IMR-90 (cell line): ENCODE results near the gene CRLF2. TPM values are rescaled to one million over a fixed set of nuclear protein-coding genes. Genes with fewer than 3 reads are reported as not detected.

Experiments used
- ATAC-seq: fragments of 200-7000 bp; cut with Tn5 transposase; 2 replicates; pipeline ENCODE4 v1.9.1; 2020; ENCODE audit warnings: low read depth, mild to moderate bottlenecking, moderate library complexity
- BruUV-seq: library from RNA; stranded (reverse); fragments of 400-500 nt; replicated peaks from 2 replicates; lab custom pipeline; 2021; lab: Mats Ljungman, UMichigan
- CTCF ChIA-PET: fragments of 300-600 bp; formaldehyde crosslinking; extraction: SDS; loops from one replicate; lab custom pipeline; 2021; ENCODE audit warnings: antibody characterized with exemption; lab: Yijun Ruan, JAX
- POLR2A ChIA-PET: fragments of 300-600 bp; sonication (Branson Sonifier 250); formaldehyde crosslinking; loops from one replicate; lab custom pipeline; 2022; ENCODE audit warnings: antibody characterized with exemption; ENCODE audit not compliant: unreplicated experiment; lab: Charles Lee
- DNase-seq: peaks from one replicate; pipeline ENCODE4 v3.0.0; 2013
- H2AFZ ChIP-seq: replicated peaks from 2 replicates; pipeline ENCODE3; 2013; ENCODE audit warnings: low read length, mild to moderate bottlenecking; ENCODE audit not compliant: poor library complexity
- H2AK5ac ChIP-seq: 2 replicates; pipeline ENCODE4 v1.6.1; 2013; ENCODE audit warnings: low read depth, low read length, inconsistent platforms
- H2AK9ac ChIP-seq: replicated peaks from 2 replicates; pipeline ENCODE3; 2013; ENCODE audit warnings: mild to moderate bottlenecking, low read depth, low read length, moderate library complexity; ENCODE audit not compliant: poor library complexity
- H2BK120ac ChIP-seq: 2 replicates; pipeline ENCODE4 v1.6.1; 2013; ENCODE audit warnings: low read depth, low read length, inconsistent platforms
- H2BK15ac ChIP-seq: 3 replicates; pipeline ENCODE4 v1.6.1; 2013; ENCODE audit warnings: low read depth, low read length, inconsistent platforms
- H2BK20ac ChIP-seq: 2 replicates; pipeline ENCODE4 v1.6.1; 2013; ENCODE audit warnings: low read depth, mild to moderate bottlenecking, inconsistent platforms, low read length, moderate library complexity
- H2BK5ac ChIP-seq: 2 replicates; pipeline ENCODE4 v1.6.1; 2013; ENCODE audit warnings: mild to moderate bottlenecking, low read depth, low read length, inconsistent platforms; ENCODE audit not compliant: poor library complexity, severe bottlenecking
- H3K14ac ChIP-seq: replicated peaks from 2 replicates; pipeline ENCODE4 v1.6.1; 2013; ENCODE audit warnings: low read depth, low read length, inconsistent platforms
- H3K18ac ChIP-seq: 2 replicates; pipeline ENCODE4 v1.6.1; 2013; ENCODE audit warnings: low read depth, low read length, control low read depth
- H3K23ac ChIP-seq: 2 replicates; pipeline ENCODE4 v1.6.1; 2013; ENCODE audit warnings: low read depth, low read length, inconsistent platforms
- H3K27ac ChIP-seq: 2 replicates; pipeline ENCODE4 v1.5.1; 2013; ENCODE audit warnings: mild to moderate bottlenecking, control low read depth, low read length; ENCODE audit not compliant: insufficient read depth
- H3K27me3 ChIP-seq: 2 replicates; pipeline ENCODE4 v1.6.1; 2013; ENCODE audit warnings: low read length; ENCODE audit not compliant: control insufficient read depth, insufficient read depth
- H3K36me3 ChIP-seq: 2 replicates; pipeline ENCODE4 v1.6.1; 2013; ENCODE audit warnings: low read length, mixed read lengths; ENCODE audit not compliant: control insufficient read depth, insufficient read depth
- H3K4ac ChIP-seq: 2 replicates; pipeline ENCODE4 v1.6.1; 2013; ENCODE audit warnings: low read depth, low read length, inconsistent platforms
- H3K4me1 ChIP-seq: 2 replicates; pipeline ENCODE4 v1.6.1; 2013; ENCODE audit warnings: low read length, mixed read lengths; ENCODE audit not compliant: control insufficient read depth, insufficient read depth
- H3K4me2 ChIP-seq: 2 replicates; pipeline ENCODE4 v1.6.1; 2013; ENCODE audit warnings: low read depth, mild to moderate bottlenecking, control low read depth, low read length, moderate library complexity
- H3K4me3 ChIP-seq: 2 replicates; pipeline ENCODE4 v1.5.1; 2013; ENCODE audit warnings: low read depth, mild to moderate bottlenecking, control low read depth, low read length, moderate library complexity; ENCODE audit not compliant: insufficient read depth
- H3K56ac ChIP-seq: 2 replicates; pipeline ENCODE4 v1.6.1; 2013; ENCODE audit warnings: low read length, inconsistent platforms; ENCODE audit not compliant: insufficient read depth; ENCODE audit errors: extremely low read depth
- H3K79me1 ChIP-seq, 2 experiments: 2 replicates each; pipeline ENCODE4 v1.6.1; 2013; ENCODE audit warnings: low read length in 2 of 2, inconsistent platforms in 1 of 2, low read depth in 1 of 2
- H3K9ac ChIP-seq: 2 replicates; pipeline ENCODE4 v1.6.1; 2013; ENCODE audit warnings: low read depth, low read length, control low read depth
- H3K9me1 ChIP-seq: 2 replicates; pipeline ENCODE4 v1.6.1; 2013; ENCODE audit warnings: low read length, inconsistent platforms; ENCODE audit not compliant: insufficient read depth
- H3K9me3 ChIP-seq: 2 replicates; pipeline ENCODE4 v1.6.1; 2013; ENCODE audit warnings: low read length; ENCODE audit not compliant: control insufficient read depth, insufficient read depth
- H4K20me1 ChIP-seq: 2 replicates; pipeline ENCODE4 v1.6.1; 2013; ENCODE audit warnings: low read length, inconsistent platforms; ENCODE audit not compliant: insufficient read depth
- H4K5ac ChIP-seq: 2 replicates; pipeline ENCODE4 v1.6.1; 2013; ENCODE audit warnings: mild to moderate bottlenecking, low read depth, low read length, control low read depth
- H4K8ac ChIP-seq, 2 experiments: 2 replicates each; pipeline ENCODE4 v1.6.1; 2013; ENCODE audit warnings: low read depth in 2 of 2, low read length in 2 of 2, control low read depth in 1 of 2, inconsistent platforms in 1 of 2
- H4K91ac ChIP-seq: 2 replicates; pipeline ENCODE4 v1.6.1; 2013; ENCODE audit warnings: low read depth, low read length, inconsistent platforms; ENCODE audit not compliant: insufficient read depth
- RFX5 ChIP-seq: IDR thresholded peaks from 2 replicates; pipeline ENCODE4 v1.8.0; 2012; ENCODE audit warnings: low read depth, mild to moderate bottlenecking, low read length, moderate library complexity
- WGBS, 2 experiments: methylation state at CpG; one replicate each; pipeline versions ENCODE4 v1.1.5 to v1.1.7; 2013; ENCODE audit warnings: missing lambda C conversion rate in 2 of 2; ENCODE audit not compliant: insufficient read length in 1 of 2; ENCODE audit errors: extremely low coverage in 2 of 2; 5-methylcytosine and 5-hydroxymethylcytosine counted together
- dilution Hi-C: fragments of 300-500 bp; cut with HindIII; formaldehyde crosslinking; loops from one replicate; pipeline ENCODE4 v1.14.3; 2018; ENCODE audit warnings: low sequenced_read_pairs; ENCODE audit not compliant: unreplicated experiment
- in situ Hi-C: fragments of 300-500 bp; cut with MboI; formaldehyde crosslinking; loops from 3 replicates; pipeline ENCODE4 v1.14.3; 2019; ENCODE audit warnings: low sequenced_read_pairs, inconsistent platforms, mixed read lengths
- intact Hi-C: fragments of 100-400 bp; cut with micrococcal nuclease; formaldehyde crosslinking; loops from 2 replicates; pipeline ENCODE4 v1.10.0; 2022
- polyA plus RNA-seq, 3 experiments: library from polyadenylated mRNA; depleted of rRNA; stranded (reverse); fragments of >200 nt; gene quantifications; 2 replicates each; pipeline ENCODE4 v1.2.3, GENCODE V29; 2012; ENCODE audit warnings: low replicate concordance in 1 of 3
- total RNA-seq: library from RNA; depleted of rRNA; stranded (reverse); fragments of >200 nt; gene quantifications from 2 replicates; pipeline ENCODE4 v1.2.3, GENCODE V29; 2012

The CRLF2 gene
- total and polyA plus RNA-seq, 2 of the 4 experiments (the other 2 are of a cell fraction) = not detected

DNA sequence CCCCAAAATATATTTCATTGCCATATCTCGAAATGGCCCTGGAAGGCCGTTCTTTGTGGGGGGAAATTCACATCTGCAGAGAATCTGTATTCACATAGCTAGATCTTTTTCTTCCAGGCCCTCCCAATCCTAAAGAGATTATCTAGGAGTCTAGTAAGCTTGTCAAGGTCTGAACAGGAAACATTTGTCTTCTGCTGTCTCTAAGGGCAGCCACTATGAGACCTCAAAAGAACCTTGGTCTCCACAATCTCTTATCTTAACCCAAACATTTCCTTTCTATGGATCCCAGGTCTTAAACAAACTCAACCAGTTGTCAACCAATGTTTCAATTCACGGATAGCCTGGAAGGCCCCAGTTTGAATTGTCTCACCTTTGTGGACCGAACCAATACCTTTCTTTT is 45.0 kb downstream of the CRLF2 start:
- H3K18ac ChIP-seq = no peak overlapping the region
- H3K4me3 ChIP-seq = no peak overlapping the region
- no peak overlapping the region for H2AK5ac ChIP-seq
- no peak overlapping the region for H3K23ac ChIP-seq
- H4K8ac ChIP-seq = no peak overlapping the region
- H3K27ac ChIP-seq = no peak overlapping the region
- intact Hi-C loops (no loop called here), dilution Hi-C loops (no loop called here), in situ Hi-C loops (no loop called here)
- no peak for TF ChIP-seq RFX5
- ATAC-seq (no peak), DNase-seq (no peak)
- WGBS, 2 experiments = 42% methylated on average over 2 of the region's 4 CpGs; no CpG with 5 or more reads in 1 of the 2 experiments
- H2AK9ac ChIP-seq = no peak overlapping the region
- H2AFZ ChIP-seq = no peak overlapping the region
- no peak overlapping the region for H3K4me2 ChIP-seq
- H2BK15ac ChIP-seq = no peak overlapping the region
- H3K9ac ChIP-seq = no peak overlapping the region
- H2BK120ac ChIP-seq = no peak overlapping the region
- H2BK5ac ChIP-seq = no peak overlapping the region
- H3K56ac ChIP-seq = no peak overlapping the region
- peaks cover 2% of the 10 kb centered on the region for H3K9me3 ChIP-seq
- no peak overlapping the region for H2BK20ac ChIP-seq
- ChIA-PET CTCF (no interaction called here), POLR2A (no interaction called here)
- BruUV-seq = no TSS peak
- H3K4me1 ChIP-seq = no peaks in the 10 kb centered on the region
- no peak overlapping the region for H4K5ac ChIP-seq
- no peak overlapping the region for H3K14ac ChIP-seq
- no peaks in the 10 kb centered on the region for H3K27me3 ChIP-seq
- H3K36me3 ChIP-seq = no peaks in the 10 kb centered on the region
- H4K20me1 ChIP-seq = no peaks in the 10 kb centered on the region
- H4K91ac ChIP-seq = no peak overlapping the region
- H3K9me1 ChIP-seq = no peaks in the 10 kb centered on the region
- H3K4ac ChIP-seq = no peak overlapping the region
- no peaks in the 10 kb centered on the region for H3K79me1 ChIP-seq
